HEK293T (cell line): ENCODE data around the gene ZSCAN22.

Source experiments
- CTCF ChIA-PET: fragments of 350-600 bp; formaldehyde crosslinking; extraction: SDS; loops from one replicate; lab custom pipeline; 2021; ENCODE audit warnings: antibody characterized with exemption, inconsistent platforms; lab: Yijun Ruan, JAX
- POLR2A ChIA-PET: fragments of 350-600 bp; formaldehyde crosslinking; extraction: SDS; loops from one replicate; lab custom pipeline; 2020; ENCODE audit warnings: antibody characterized with exemption, inconsistent platforms; lab: Yijun Ruan, JAX
- DNase-seq: peaks from one replicate; pipeline ENCODE4 v3.0.0; 2012; ENCODE audit warnings: mixed read lengths; ENCODE audit errors: extremely low spot score
- ARNT ChIP-seq: fragments of 450-650 bp; IDR thresholded peaks from 2 replicates; pipeline ENCODE4 v1.6.1; 2017; ENCODE audit warnings: mild to moderate bottlenecking
- BHLHE40 ChIP-seq: fragments of 450-650 bp; IDR thresholded peaks from 2 replicates; pipeline ENCODE4 v1.6.1; 2016; ENCODE audit warnings: mild to moderate bottlenecking, moderate library complexity, borderline replicate concordance
- CTBP1 ChIP-seq: fragments of 450-650 bp; IDR thresholded peaks from 2 replicates; pipeline ENCODE4 v1.6.1; 2016; ENCODE audit warnings: borderline replicate concordance
- ELF4 ChIP-seq: fragments of 450-650 bp; IDR thresholded peaks from 2 replicates; pipeline ENCODE4 v1.6.1; 2017; ENCODE audit warnings: antibody characterized with exemption
- FOXA1 ChIP-seq: fragments of 450-650 bp; IDR thresholded peaks from 2 replicates; pipeline ENCODE4 v1.6.1; 2016; ENCODE audit warnings: mild to moderate bottlenecking
- FOXK2 ChIP-seq: fragments of 450-650 bp; IDR thresholded peaks from 2 replicates; pipeline ENCODE4 v1.6.1; 2016; ENCODE audit warnings: mild to moderate bottlenecking
- FOXM1 ChIP-seq: fragments of 450-650 bp; IDR thresholded peaks from 2 replicates; pipeline ENCODE4 v1.6.1; 2017; ENCODE audit warnings: mild to moderate bottlenecking, borderline replicate concordance
- HDGF ChIP-seq: fragments of 450-650 bp; IDR thresholded peaks from 2 replicates; pipeline ENCODE4 v1.6.1; 2017; ENCODE audit warnings: antibody characterized with exemption, borderline replicate concordance
- L3MBTL2 ChIP-seq: fragments of 450-650 bp; conservative IDR thresholded peaks from 2 replicates; pipeline ENCODE4 v1.6.1; 2016; ENCODE audit warnings: mild to moderate bottlenecking
- LEF1 ChIP-seq: fragments of 450-650 bp; IDR thresholded peaks from 2 replicates; pipeline ENCODE4 v1.6.1; 2017; ENCODE audit warnings: mild to moderate bottlenecking, borderline replicate concordance
- NFRKB ChIP-seq: fragments of 450-650 bp; IDR thresholded peaks from 2 replicates; pipeline ENCODE4 v1.6.1; 2016; ENCODE audit warnings: mild to moderate bottlenecking, moderate library complexity
- SP1 ChIP-seq: fragments of 450-650 bp; IDR thresholded peaks from 2 replicates; pipeline ENCODE4 v1.6.1; 2017
- SUZ12 ChIP-seq: fragments of 450-650 bp; IDR thresholded peaks from 2 replicates; pipeline ENCODE4 v1.6.1; 2016; ENCODE audit warnings: mild to moderate bottlenecking
- TARDBP ChIP-seq: fragments of 450-650 bp; IDR thresholded peaks from 2 replicates; pipeline ENCODE4 v1.6.1; 2016
- ZNF384 ChIP-seq: fragments of 450-650 bp; IDR thresholded peaks from 2 replicates; pipeline ENCODE4 v1.6.1; 2016
- TF ChIP-seq, protein P1 (sequence below): fragments of 450-650 bp; IDR thresholded peaks from 2 replicates; pipeline ENCODE4 v1.6.1; 2016

The ZSCAN22 gene

DNA sequence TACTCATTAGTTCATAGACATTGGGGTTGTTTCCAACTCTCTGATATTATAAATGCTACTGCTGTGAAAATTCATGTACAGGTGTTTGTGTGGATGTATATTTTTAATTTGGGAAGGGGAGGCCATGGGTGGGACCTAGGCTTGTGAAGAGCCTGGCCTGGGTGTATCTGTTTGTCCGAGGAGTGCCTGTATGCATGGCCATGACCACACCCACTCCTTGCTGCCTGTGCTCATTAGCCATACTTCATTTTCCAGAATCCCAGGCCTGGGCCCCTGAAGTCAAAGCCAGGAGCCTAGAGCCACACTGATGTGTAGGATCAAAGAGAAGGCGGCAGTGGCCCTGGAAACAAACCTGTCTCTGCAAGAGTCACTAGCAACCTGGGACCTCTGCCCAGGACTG lies 11.2 kb upstream of the ZSCAN22 start:
- TF ChIP-seq, protein P1, sequence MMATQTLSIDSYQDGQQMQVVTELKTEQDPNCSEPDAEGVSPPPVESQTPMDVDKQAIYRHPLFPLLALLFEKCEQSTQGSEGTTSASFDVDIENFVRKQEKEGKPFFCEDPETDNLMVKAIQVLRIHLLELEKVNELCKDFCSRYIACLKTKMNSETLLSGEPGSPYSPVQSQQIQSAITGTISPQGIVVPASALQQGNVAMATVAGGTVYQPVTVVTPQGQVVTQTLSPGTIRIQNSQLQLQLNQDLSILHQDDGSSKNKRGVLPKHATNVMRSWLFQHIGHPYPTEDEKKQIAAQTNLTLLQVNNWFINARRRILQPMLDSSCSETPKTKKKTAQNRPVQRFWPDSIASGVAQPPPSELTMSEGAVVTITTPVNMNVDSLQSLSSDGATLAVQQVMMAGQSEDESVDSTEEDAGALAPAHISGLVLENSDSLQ, result no peak
- TF ChIP-seq ZNF384, result no peak
- no peak for TF ChIP-seq TARDBP
- no peak for TF ChIP-seq L3MBTL2
- no peak for TF ChIP-seq SUZ12
- no peak for TF ChIP-seq BHLHE40
- no peak for TF ChIP-seq SP1
- TF ChIP-seq NFRKB, result no peak
- POLR2A ChIA-PET, result no interaction called here
- CTCF ChIA-PET, result no interaction called here
- DNase-seq, result no peak

DNA sequence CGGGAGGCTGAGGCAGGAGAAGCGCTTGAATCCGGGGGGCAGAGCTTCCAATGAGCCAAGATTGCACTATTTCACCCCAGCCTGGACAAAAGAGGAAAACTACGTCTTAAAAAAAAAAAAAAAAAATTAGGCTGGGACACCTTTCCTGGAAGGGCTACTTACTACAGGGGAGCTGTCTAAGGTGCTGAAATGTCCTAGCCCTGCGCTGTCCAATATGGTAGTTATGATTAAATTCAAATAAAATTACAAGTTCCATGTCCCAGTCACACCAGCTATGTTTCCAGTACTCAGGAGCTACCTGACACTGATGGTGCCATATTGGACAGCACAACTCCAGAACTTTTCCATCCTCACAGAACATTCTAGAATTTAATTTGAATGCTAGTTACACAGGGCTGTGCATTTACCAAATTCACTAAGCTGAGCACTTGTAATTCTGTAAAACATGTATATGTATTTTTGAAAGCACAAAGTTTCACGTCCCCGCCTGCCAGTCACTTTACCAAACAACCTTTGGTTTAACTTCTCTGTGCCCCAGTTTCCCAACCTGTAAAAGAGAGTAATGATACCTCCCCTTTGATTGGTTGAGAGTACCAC lies 9.2 kb upstream of the ZSCAN22 start:
- TF ChIP-seq SP1 (no peak), LEF1 (no peak), NFRKB (no peak), ELF4 (no peak)
- DNase-seq, result no peak
- ChIA-PET POLR2A (interaction anchor here (1.3 kb wide), 1 partner anchor 9 kb away, joined by 4 read pairs; the partner anchor contains the start of gene ZSCAN22), CTCF (no interaction called here)

DNA sequence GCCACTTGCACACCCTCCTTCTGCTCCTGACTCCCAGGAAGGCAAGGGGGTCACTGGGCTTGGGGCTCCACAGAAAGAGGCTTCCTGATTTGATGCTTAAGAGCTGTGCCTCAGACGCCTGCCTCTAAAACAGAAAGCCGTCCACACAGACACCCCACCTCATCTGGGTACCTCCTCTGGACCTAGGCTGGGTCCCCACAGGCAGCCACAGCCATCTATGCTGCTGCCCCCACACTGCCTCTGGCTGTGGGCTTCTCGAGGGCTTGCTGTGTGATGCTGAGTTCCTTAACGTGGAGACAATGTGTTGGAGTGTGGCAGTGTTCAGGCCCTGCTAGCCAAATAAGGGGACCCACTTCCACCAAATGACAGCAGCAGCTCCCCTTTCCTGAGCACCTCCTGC lies 8.5 kb upstream of the ZSCAN22 start:
- ChIA-PET POLR2A (no interaction called here), CTCF (no interaction called here)
- no peak for TF ChIP-seq LEF1
- no peak for TF ChIP-seq L3MBTL2
- no peak for TF ChIP-seq HDGF
- TF ChIP-seq, protein P1, result no peak
- no peak for TF ChIP-seq CTBP1
- no peak for TF ChIP-seq ELF4
- TF ChIP-seq FOXM1, result no peak
- no peak for TF ChIP-seq FOXA1
- no peak for TF ChIP-seq SP1
- TF ChIP-seq ARNT, result no peak
- TF ChIP-seq TARDBP, result no peak
- no peak for TF ChIP-seq FOXK2
- TF ChIP-seq BHLHE40, result no peak
- DNase-seq, result no peak

DNA sequence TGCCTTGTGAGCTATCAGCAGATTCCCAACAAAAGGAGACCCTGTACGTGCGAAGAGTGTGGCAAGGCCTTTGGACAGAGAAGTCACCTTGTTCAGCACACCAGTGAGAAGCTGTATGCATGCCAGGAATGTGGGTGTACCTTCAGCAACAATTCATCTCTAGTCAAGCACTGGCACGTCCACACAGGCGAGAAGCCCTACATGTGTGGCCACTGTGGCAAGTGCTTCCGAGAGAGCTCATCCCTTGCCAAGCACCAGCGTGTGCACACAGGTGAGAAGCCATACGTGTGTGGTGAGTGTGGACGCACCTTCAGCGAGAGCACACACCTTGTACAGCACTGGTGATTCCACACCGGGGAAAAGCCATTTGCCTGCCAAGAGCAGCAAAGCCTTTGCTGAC lies 7.6 kb upstream of the ZSCAN22 start:
- ChIA-PET POLR2A (interaction anchor here (0.7 kb wide), 1 partner anchor 14 kb away, joined by 3 read pairs; no protein-coding TSS in a partner anchor), CTCF (no interaction called here)
- no peak for TF ChIP-seq LEF1
- no peak for TF ChIP-seq CTBP1
- TF ChIP-seq SP1, result no peak
- no peak for TF ChIP-seq ELF4
- TF ChIP-seq FOXA1, result no peak
- TF ChIP-seq FOXK2, result no peak
- TF ChIP-seq HDGF, result no peak
- TF ChIP-seq NFRKB, result no peak
- TF ChIP-seq, protein P1, result no peak
- TF ChIP-seq ZNF384, result no peak
- no peak for TF ChIP-seq TARDBP
- no peak for TF ChIP-seq SUZ12
- TF ChIP-seq BHLHE40, result no peak
- no peak for TF ChIP-seq ARNT
- TF ChIP-seq FOXM1, result no peak
- TF ChIP-seq L3MBTL2, result no peak
- DNase-seq, result no peak

DNA sequence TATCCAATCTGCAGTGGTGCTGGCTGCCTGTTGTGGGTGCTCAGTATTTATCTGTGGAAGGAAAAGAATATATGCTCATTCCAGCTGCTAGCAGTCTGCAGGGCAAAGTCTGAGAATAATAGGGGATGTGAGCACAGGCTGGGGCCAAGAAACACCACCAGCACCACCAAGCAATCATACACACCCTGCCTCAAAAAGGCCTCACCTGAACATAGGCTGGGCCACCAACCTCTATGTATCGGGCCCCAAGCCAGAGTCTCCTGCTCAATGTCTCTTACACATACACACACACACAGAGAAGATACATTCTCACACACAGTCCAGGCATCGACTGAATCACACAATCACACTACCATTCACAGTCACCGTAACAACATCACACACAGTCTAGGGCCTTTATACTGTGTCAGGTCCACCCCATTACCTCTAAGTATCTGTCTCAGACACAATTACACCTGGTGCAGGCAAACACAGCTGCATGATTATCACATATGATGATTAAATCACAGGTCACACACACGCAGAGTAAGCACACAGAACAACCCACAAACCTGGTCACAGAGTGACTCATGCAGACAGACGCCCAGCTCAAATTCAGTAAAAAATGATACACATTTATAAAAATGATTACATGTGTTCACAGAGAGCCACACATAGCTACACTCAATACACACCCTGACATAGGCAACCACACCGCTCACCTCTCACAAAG lies 1.3 kb upstream of the ZSCAN22 start:
- TF ChIP-seq ELF4 (no peak), FOXA1 (no peak), HDGF (no peak), CTBP1 (no peak), ZNF384 (no peak), TARDBP (no peak), SP1 (no peak), BHLHE40 (no peak), SUZ12 (no peak)
- TF ChIP-seq, protein P1, result no peak
- ChIA-PET CTCF (no interaction called here), POLR2A (interaction anchor here (1.6 to 1.7 kb wide), 2 partner anchors 9 to 37 kb away, joined by 4 to 18 read pairs; partner anchors contain the start of gene ZNF497)
- no peak for DNase-seq
